ENCODE data around the gene FBXO31. TPM values are rescaled to one million over a fixed set of nuclear protein-coding genes. Genes with fewer than 3 reads are reported as not detected.
"Not testable (repeated sequence)": the region's sequence is repeated elsewhere in the genome, so short reads cannot be mapped to it uniquely, and the experiment has no call there.

Gene FBXO31
- polyA plus RNA-seq, 10 donors: 20.7 to 25.7 (median 24.0) TPM

- no peak for DNase-seq
These were observed 39.2 kb downstream of the FBXO31 start for GRCh38 chr16:87344165-87344930.

- DNase-seq: no peak
These were observed 39.9 kb downstream of the FBXO31 start for GRCh38 chr16:87343753-87344050.

GRCh38 chr16:87342978-87343752 is 40.4 kb downstream of the FBXO31 start:
- DNase-seq: no peak

- no peak for DNase-seq
These were observed 41.1 kb downstream of the FBXO31 start for GRCh38 chr16:87342504-87342903.

- no peak for DNase-seq
These were observed 43.4 kb downstream of the FBXO31 start for GRCh38 chr16:87340198-87340597.

GRCh38 chr16:87339724-87340105 is 43.9 kb downstream of the FBXO31 start:
- DNase-seq: not testable (repeated sequence)

GRCh38 chr16:87339086-87339723 is 44.4 kb downstream of the FBXO31 start:
- DNase-seq: no peak

- DNase-seq: no peak
These were observed 45.3 kb downstream of the FBXO31 start for GRCh38 chr16:87338155-87338765.

GRCh38 chr16:87337262-87337771 is 46.3 kb downstream of the FBXO31 start:
- DNase-seq: no peak

GRCh38 chr16:87336434-87337240 is 46.9 kb downstream of the FBXO31 start:
- DNase-seq: no peak

- DNase-seq: no peak
These were observed 47.7 kb downstream of the FBXO31 start for GRCh38 chr16:87335625-87336433.

- DNase-seq: no peak
These were observed 48.6 kb downstream of the FBXO31 start for GRCh38 chr16:87334651-87335624.

- DNase-seq: no peak
These were observed 49.8 kb downstream of the FBXO31 start for GRCh38 chr16:87333581-87334331.

- DNase-seq: no peak
These were observed 50.5 kb downstream of the FBXO31 start for GRCh38 chr16:87333101-87333500.

GRCh38 chr16:87332150-87332549 is 51.4 kb downstream of the FBXO31 start:
- no peak for DNase-seq

- no peak for DNase-seq
These were observed 52.3 kb downstream of the FBXO31 start for GRCh38 chr16:87331241-87331801.

GRCh38 chr16:87330646-87331045 is 52.9 kb downstream of the FBXO31 start:
- no peak for DNase-seq

- DNase-seq: no peak
These were observed 53.3 kb downstream of the FBXO31 start for GRCh38 chr16:87330257-87330624.
